GM10248 (cell line): ENCODE measurements around the gene PEX12.

Experiments
- CTCF ChIA-PET: fragments of 300-600 bp; sonication (Branson Sonifier 250); formaldehyde crosslinking; extraction: SDS; loops from one replicate; lab custom pipeline; 2021; ENCODE audit warnings: antibody characterized with exemption; lab: Yijun Ruan, JAX
- POLR2A ChIA-PET: fragments of 350-650 bp; sonication (Branson Sonifier 250); formaldehyde crosslinking; extraction: SDS; loops from one replicate; lab custom pipeline; 2020; ENCODE audit warnings: antibody characterized with exemption; lab: Yijun Ruan, JAX
- DNase-seq: peaks from one replicate; pipeline ENCODE4 v3.0.0; 2012; ENCODE audit errors: extremely low spot score
- CTCF ChIP-seq: IDR thresholded peaks from 2 replicates; pipeline ENCODE4 v1.5.1; 2012; ENCODE audit warnings: mild to moderate bottlenecking, low read depth; ENCODE audit errors: extremely low read depth, missing control alignments, control extremely low read depth

Gene PEX12

GRCh38 chr17:35603674-35604073 is 25.3 kb upstream of the PEX12 start:
- no peak for DNase-seq
- TF ChIP-seq CTCF: no peak
- ChIA-PET POLR2A (no interaction called here), CTCF (interaction anchor here (0.6 to 5.2 kb wide), 6 partner anchors 8 to 15 kb away, joined by 3 to 29 read pairs (median 8); no protein-coding TSS in a partner anchor)

DNA sequence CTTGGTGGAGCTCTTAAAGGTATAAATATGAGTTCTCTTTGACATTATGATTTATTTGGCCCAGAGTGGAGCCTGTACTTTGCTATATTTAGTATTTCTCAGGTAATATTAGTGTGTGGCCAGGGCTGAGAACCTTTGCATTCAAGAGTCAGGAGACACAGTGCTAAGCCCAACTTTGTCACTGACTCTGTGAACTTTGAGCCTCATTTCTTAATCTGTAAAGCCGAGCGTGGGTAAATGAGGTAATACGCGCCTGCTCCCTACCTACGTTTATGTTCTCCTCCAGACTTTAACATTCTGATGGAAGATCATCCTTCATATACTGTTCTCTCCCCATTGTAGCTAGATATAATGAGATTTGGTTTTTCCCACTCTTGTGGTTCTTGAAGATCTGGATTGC is 19.2 kb upstream of the PEX12 start:
- ChIA-PET POLR2A (no interaction called here), CTCF (interaction anchor here (1.0 to 1.7 kb wide), 4 partner anchors 9 to 22 kb away, joined by 3 to 4 read pairs (median 3); no protein-coding TSS in a partner anchor)
- no peak for TF ChIP-seq CTCF
- DNase-seq: no peak

DNA sequence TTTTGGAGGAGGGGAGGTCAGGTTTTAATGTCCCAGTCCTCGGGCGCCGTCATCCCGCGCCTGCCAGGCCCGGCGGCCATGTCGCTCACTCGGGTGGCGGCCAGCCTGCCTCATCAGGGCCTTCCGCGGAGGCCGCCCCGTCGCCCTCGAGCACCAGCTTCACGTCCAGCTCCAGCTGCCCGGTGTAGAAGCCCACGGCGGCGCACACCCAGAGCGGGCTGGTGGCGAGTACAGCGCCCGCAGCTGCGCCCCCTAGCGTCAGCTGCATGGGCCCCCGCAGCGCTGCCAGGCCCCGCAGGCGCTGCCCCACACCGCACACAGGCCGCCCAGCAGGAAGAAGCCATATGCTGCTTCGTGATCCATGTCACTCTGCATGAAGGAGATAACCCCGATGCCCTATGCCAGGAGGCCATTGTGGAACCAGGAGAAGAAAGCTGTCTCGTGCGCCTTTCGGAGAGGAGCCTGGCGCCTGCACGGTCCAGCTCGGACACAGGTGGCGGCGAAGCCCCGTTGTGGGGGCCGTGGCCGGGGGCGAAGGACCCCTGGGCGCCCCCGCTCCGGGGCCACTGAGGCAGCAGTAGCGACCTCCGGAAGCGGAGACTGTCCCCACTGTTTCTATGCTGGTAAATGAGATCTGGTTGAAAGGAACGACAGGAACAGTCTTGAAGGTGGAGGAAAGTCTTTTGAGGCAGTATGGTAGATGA is 18.3 kb upstream of the PEX12 start:
- DNase-seq: no peak
- ChIA-PET POLR2A (no interaction called here), CTCF (interaction anchor here (0.8 to 1.7 kb wide), 5 partner anchors 8 to 21 kb away, joined by 3 to 4 read pairs (median 3); no protein-coding TSS in a partner anchor)
- no peak for TF ChIP-seq CTCF

DNA sequence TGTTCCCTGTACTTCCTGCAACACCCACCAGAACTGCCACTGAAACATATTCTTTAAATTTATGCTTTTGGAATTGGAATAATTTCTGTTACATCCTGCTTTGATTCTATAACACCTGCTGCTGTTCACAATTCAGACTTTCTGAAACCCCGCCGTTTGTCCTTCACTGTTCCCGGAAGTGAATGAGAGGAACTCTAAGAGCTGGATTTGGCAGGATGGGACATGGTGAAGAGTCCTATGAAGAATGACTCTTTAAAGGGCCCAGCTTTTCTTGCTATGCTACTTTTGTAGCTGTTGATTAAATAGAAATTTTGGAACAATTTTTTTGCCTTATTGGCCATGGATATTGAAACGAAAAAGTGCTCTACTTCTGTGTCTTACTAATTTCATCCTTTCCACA is 17.7 kb upstream of the PEX12 start:
- TF ChIP-seq CTCF: no peak
- DNase-seq: no peak
- ChIA-PET CTCF (interaction anchor here (0.8 to 1.4 kb wide), 4 partner anchors 9 to 154 kb away, joined by 3 to 5 read pairs (median 4); no protein-coding TSS in a partner anchor), POLR2A (no interaction called here)

- CTCF ChIA-PET: interaction anchor here (0.9 to 2.4 kb wide), 8 partner anchors 9 to 54 kb away, joined by 3 to 8 read pairs (median 3); partner anchors contain the start of gene PEX12
- POLR2A ChIA-PET: interaction anchor here (0.6 kb wide), 1 partner anchor 220 kb away, joined by 5 read pairs; no protein-coding TSS in a partner anchor
- no peak for TF ChIP-seq CTCF
- DNase-seq: peak; percentile 36
Observed at GRCh38 chr17:35588196-35588920, 10.0 kb upstream of the PEX12 start.
